GM21529 (cell line): ENCODE data around the gene JARID2.

Experiments used
- ATAC-seq: cut with Tn5 transposase; IDR thresholded peaks from one replicate; pipeline ENCODE4 v1.9.1; 2021; ENCODE audit not compliant: unreplicated experiment

The JARID2 gene

GRCh38 chr6:15555101-15556038 lies 309.5 kb downstream of the JARID2 start:
- no peak for ATAC-seq

DNA sequence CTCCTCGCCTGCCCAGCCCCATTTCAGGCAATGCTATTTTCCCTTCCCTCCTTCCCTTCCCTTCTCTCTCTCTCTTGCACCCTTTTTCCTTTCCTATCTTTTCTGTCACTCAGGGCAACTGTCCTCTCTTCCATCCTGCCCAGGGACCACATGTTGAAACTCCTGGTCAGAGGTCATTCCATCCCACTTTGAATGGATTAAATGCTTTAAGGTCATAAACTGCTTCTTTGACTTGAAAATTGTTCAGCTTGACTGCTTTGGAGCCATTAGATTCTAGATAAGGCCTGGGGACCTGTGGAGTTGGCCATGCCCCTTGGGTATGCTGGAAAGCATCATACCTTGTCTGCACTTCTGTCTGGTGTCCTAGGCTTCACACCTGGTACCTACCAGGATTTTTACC lies 310.8 kb downstream of the JARID2 start:
- no peak for ATAC-seq

GRCh38 chr6:15557174-15557573 lies 311.3 kb downstream of the JARID2 start:
- no peak for ATAC-seq

GRCh38 chr6:15560713-15561112 lies 314.8 kb downstream of the JARID2 start:
- ATAC-seq: no peak

GRCh38 chr6:15561447-15562199 lies 315.8 kb downstream of the JARID2 start:
- no peak for ATAC-seq

DNA sequence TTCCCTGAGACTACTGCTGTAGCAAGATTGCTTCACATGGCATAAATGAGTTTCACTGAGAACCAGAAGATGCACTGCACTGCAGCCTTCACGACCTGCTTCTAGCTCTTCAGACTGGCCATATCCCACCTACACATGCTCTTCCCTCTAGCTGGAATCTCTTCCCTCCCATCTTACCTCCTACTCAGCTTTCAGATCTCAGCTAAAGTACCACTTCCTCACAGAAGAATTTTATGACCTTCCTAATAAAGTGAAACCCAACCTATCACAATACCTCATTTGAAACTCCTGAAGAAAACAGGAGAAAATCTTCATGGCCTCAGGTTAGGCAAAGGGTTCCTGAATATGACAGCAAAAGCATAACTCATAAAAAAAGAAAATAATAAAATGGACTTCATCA lies 317.1 kb downstream of the JARID2 start:
- no peak for ATAC-seq

DNA sequence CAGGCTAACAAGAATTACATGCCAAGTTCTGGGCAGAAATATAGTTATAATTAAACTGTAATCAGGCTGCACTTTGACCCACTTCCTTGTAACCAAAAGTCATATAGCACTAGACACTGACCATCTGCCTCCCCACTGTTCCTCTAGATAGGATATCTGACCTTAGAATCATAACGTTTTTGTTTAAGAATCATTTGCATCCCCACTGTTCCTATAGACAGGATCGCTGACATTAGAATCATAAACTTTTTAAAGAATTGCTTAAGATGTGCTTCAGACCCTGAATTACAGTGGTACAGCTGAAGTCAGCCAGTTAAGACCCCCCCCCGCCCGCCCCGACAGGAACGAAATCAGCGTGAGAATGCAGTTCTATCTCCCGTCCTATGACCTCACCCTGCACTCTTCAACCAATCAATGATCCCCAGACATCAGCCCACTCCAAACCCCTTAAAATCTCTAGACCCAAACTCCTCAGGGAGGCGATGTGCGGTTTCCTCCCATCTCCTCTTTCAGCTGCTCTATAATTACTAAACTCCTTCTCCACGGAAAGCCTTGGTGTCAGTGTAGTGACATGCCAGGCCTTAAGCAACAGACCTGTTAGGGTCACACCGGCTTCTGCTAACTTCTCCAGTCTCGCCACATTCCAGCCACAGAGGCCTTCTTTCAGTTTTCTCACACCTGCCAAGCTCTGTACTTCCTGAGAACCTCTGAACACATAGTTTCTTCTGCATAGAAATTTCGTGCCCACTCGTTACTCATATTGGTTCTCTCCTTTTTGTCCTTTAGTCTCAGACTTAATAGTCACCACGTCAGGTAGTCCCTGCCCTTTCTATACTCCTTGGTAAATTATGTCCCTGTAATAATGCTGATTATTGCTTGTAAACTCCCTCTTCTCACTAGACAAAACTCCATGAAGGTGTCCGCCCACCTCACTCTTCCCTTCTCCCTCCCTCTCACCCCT lies 323.4 kb downstream of the JARID2 start:
- no peak for ATAC-seq

DNA sequence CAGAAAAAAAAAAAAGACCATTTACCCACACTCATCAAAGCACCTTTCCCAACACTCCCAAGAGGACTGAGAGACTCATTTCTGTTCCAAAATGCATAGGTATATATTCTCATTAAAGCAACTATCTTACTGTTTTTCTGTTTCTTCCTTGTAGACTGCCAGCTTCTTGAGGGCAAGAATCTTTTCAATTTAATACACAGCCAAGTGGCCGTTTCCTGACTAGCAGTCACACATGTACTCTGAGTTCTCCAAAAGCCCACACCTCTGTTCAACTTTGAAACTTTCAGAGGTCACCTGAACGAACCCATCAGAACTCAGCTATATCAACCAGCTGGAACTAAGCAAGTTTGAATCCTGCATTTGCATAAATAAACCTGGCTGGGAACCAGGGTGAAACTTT lies 324.3 kb downstream of the JARID2 start:
- ATAC-seq: no peak
